Measurements from ENCODE around the gene PITX1. TPM values are rescaled to one million over a fixed set of nuclear protein-coding genes. Genes with fewer than 3 reads are reported as not detected.
A peak's percentile ranks its signal among the peaks of the same experiment; 100 is the strongest.

Gene PITX1
- total and polyA plus RNA-seq, 2 experiments from 2014 or later: not detected

GRCh38 chr5:135027697-135028615, 6.1 kb downstream of the PITX1 start:
- H3K4me3 ChIP-seq: no peak overlapping the region
- no peaks in the 10 kb centered on the region for H3K9me3 ChIP-seq (ENCODE audit: low read depth)
- H3K4me2 ChIP-seq (ENCODE audit: unreplicated experiment): no peak overlapping the region
- in situ Hi-C loops (cut with MboI): no loop called here
- no peaks in the 10 kb centered on the region for H4K20me1 ChIP-seq (ENCODE audit: insufficient read depth)
- H3K36me3 ChIP-seq (ENCODE audit: low read depth): no peaks in the 10 kb centered on the region
- peak; percentile 51; the same call in 1 of the 2 replicates for TF ChIP-seq EZH2phosphoT487 (IDR thresholded peaks at IDR 0.05; ENCODE audit: insufficient read depth, low read depth)
- TF ChIP-seq EZH2 (IDR thresholded peaks at IDR 0.05; ENCODE audit: insufficient read depth, poor library complexity, severe bottlenecking): peak; percentile 17
- H3K4me1 ChIP-seq (ENCODE audit: insufficient read depth): no peaks in the 10 kb centered on the region
- peaks cover 69% of the 10 kb centered on the region for H3K27me3 ChIP-seq (replicated peaks; ENCODE audit: insufficient read depth)
- 13 to 17% methylated on average over 72 to 74 of the region's 79 CpGs for WGBS, 2 experiments (ENCODE audit: low coverage in 1 of 2, low lambda C conversion rate in 2 of 2, missing lambda C conversion rate in 2 of 2)
- H3K9ac ChIP-seq: no peak overlapping the region
- no peaks in the 10 kb centered on the region for H3F3A ChIP-seq (ENCODE audit: insufficient read depth)
- no peaks in the 10 kb centered on the region for H3K79me2 ChIP-seq (ENCODE audit: insufficient read depth)
- DNase-seq: no peak
- no peak overlapping the region for H2AFZ ChIP-seq
- H3K9me2 ChIP-seq (ENCODE audit: insufficient read depth): no peaks in the 10 kb centered on the region
- H3K27ac ChIP-seq: no peak overlapping the region

GRCh38 chr5:135027266-135027696, 6.7 kb downstream of the PITX1 start:
- no peaks in the 10 kb centered on the region for H4K20me1 ChIP-seq (ENCODE audit: insufficient read depth)
- in situ Hi-C loops (cut with MboI): no loop called here
- H3K9ac ChIP-seq: no peak overlapping the region
- H3K9me2 ChIP-seq (ENCODE audit: insufficient read depth): no peaks in the 10 kb centered on the region
- no peak overlapping the region for H3K27ac ChIP-seq
- H3K4me1 ChIP-seq (ENCODE audit: insufficient read depth): no peaks in the 10 kb centered on the region
- no peaks in the 10 kb centered on the region for H3F3A ChIP-seq (ENCODE audit: insufficient read depth)
- TF ChIP-seq EZH2phosphoT487 (IDR thresholded peaks at IDR 0.05; ENCODE audit: insufficient read depth, low read depth) (no peak), EZH2 (IDR thresholded peaks at IDR 0.05; ENCODE audit: insufficient read depth, poor library complexity, severe bottlenecking) (peak; percentile 55)
- H3K4me2 ChIP-seq (ENCODE audit: unreplicated experiment): no peak overlapping the region
- H3K36me3 ChIP-seq (ENCODE audit: low read depth): no peaks in the 10 kb centered on the region
- H3K4me3 ChIP-seq: no peak overlapping the region
- DNase-seq: no peak
- WGBS, 2 experiments (ENCODE audit: low coverage in 1 of 2, low lambda C conversion rate in 2 of 2, missing lambda C conversion rate in 2 of 2): 24 to 31% methylated on average over 24 to 29 of the region's 29 CpGs
- no peaks in the 10 kb centered on the region for H3K9me3 ChIP-seq (ENCODE audit: low read depth)
- no peak overlapping the region for H2AFZ ChIP-seq
- peaks cover 63% of the 10 kb centered on the region for H3K27me3 ChIP-seq (replicated peaks; ENCODE audit: insufficient read depth)
- H3K79me2 ChIP-seq (ENCODE audit: insufficient read depth): no peaks in the 10 kb centered on the region

- Histone ChIP-seq H3K4me2 (ENCODE audit: unreplicated experiment) (no peak overlapping the region), H3K79me2 (ENCODE audit: insufficient read depth) (no peaks in the 10 kb centered on the region), H3K9me3 (ENCODE audit: low read depth) (no peaks in the 10 kb centered on the region), H3K4me3 (no peak overlapping the region), H2AFZ (no peak overlapping the region), H3K9ac (no peak overlapping the region), H3K27ac (no peak overlapping the region), H3F3A (ENCODE audit: insufficient read depth) (no peaks in the 10 kb centered on the region), H3K36me3 (ENCODE audit: low read depth) (no peaks in the 10 kb centered on the region), H3K27me3 (replicated peaks; ENCODE audit: insufficient read depth) (peaks cover 62% of the 10 kb centered on the region), H4K20me1 (ENCODE audit: insufficient read depth) (no peaks in the 10 kb centered on the region), H3K4me1 (ENCODE audit: insufficient read depth) (no peaks in the 10 kb centered on the region), H3K9me2 (ENCODE audit: insufficient read depth) (no peaks in the 10 kb centered on the region)
- TF ChIP-seq EZH2phosphoT487 (IDR thresholded peaks at IDR 0.05; ENCODE audit: insufficient read depth, low read depth) (no peak), EZH2 (IDR thresholded peaks at IDR 0.05; ENCODE audit: insufficient read depth, poor library complexity, severe bottlenecking) (no peak)
- WGBS, 2 experiments (ENCODE audit: low coverage in 1 of 2, low lambda C conversion rate in 2 of 2, missing lambda C conversion rate in 2 of 2): 77 to 79% methylated on average over 12 of the region's 12 CpGs
- in situ Hi-C loops (cut with MboI): no loop called here
- DNase-seq: no peak
Measured at GRCh38 chr5:135026645-135027265, 7.3 kb downstream of the PITX1 start.

GRCh38 chr5:135025730-135026644, 8.0 kb downstream of the PITX1 start:
- H3K9ac ChIP-seq: no peak overlapping the region
- H3F3A ChIP-seq (ENCODE audit: insufficient read depth): no peaks in the 10 kb centered on the region
- in situ Hi-C loops (cut with MboI): no loop called here
- H3K9me2 ChIP-seq (ENCODE audit: insufficient read depth): no peaks in the 10 kb centered on the region
- H3K27ac ChIP-seq: no peak overlapping the region
- H4K20me1 ChIP-seq (ENCODE audit: insufficient read depth): no peaks in the 10 kb centered on the region
- H3K4me2 ChIP-seq (ENCODE audit: unreplicated experiment): no peak overlapping the region
- H3K36me3 ChIP-seq (ENCODE audit: low read depth): no peaks in the 10 kb centered on the region
- DNase-seq: no peak
- H2AFZ ChIP-seq: no peak overlapping the region
- no peaks in the 10 kb centered on the region for H3K4me1 ChIP-seq (ENCODE audit: insufficient read depth)
- H3K79me2 ChIP-seq (ENCODE audit: insufficient read depth): no peaks in the 10 kb centered on the region
- no peak overlapping the region for H3K4me3 ChIP-seq
- peaks cover 59% of the 10 kb centered on the region for H3K27me3 ChIP-seq (replicated peaks; ENCODE audit: insufficient read depth)
- 82 to 84% methylated on average over 15 of the region's 15 CpGs for WGBS, 2 experiments (ENCODE audit: low coverage in 1 of 2, low lambda C conversion rate in 2 of 2, missing lambda C conversion rate in 2 of 2)
- TF ChIP-seq EZH2 (IDR thresholded peaks at IDR 0.05; ENCODE audit: insufficient read depth, poor library complexity, severe bottlenecking): no peak
- TF ChIP-seq EZH2phosphoT487 (IDR thresholded peaks at IDR 0.05; ENCODE audit: insufficient read depth, low read depth): no peak
- H3K9me3 ChIP-seq (ENCODE audit: low read depth): no peaks in the 10 kb centered on the region
